SHP77 (cell line): ENCODE results near the gene NEUROD4.

Experiments used
- DNase-seq, 2 experiments: peaks; one replicate each; lab custom pipeline; 2025; lab: John Stamatoyannopoulos, UW

NEUROD4 gene

GRCh38 chr12:54998958-54999510 is 20.7 kb upstream of the NEUROD4 start:
- no peak for DNase-seq

- no peak for DNase-seq
These were observed 18.4 kb upstream of the NEUROD4 start for GRCh38 chr12:55001198-55001868.

- DNase-seq: no peak
These were observed 17.4 kb upstream of the NEUROD4 start for GRCh38 chr12:55002355-55002754.

GRCh38 chr12:55008944-55009585 is 10.7 kb upstream of the NEUROD4 start:
- no peak for DNase-seq

GRCh38 chr12:55017416-55017925 is 2.3 kb upstream of the NEUROD4 start:
- DNase-seq: no peak

- DNase-seq: no peak
These were observed 4.8 kb downstream of the NEUROD4 start for GRCh38 chr12:55024575-55024974.

GRCh38 chr12:55025508-55025907 is 5.7 kb downstream of the NEUROD4 start:
- DNase-seq: no peak

- no peak for DNase-seq
These were observed 14.4 kb downstream of the NEUROD4 start for GRCh38 chr12:55034218-55034617.

GRCh38 chr12:55036326-55037115 is 16.7 kb downstream of the NEUROD4 start:
- DNase-seq: no peak

- DNase-seq: no peak
These were observed 17.7 kb downstream of the NEUROD4 start for GRCh38 chr12:55037351-55037987.

GRCh38 chr12:55039395-55040354 is 19.9 kb downstream of the NEUROD4 start:
- DNase-seq: no peak

GRCh38 chr12:55041345-55042055 is 21.7 kb downstream of the NEUROD4 start:
- no peak for DNase-seq

- no peak for DNase-seq
These were observed 23.8 kb downstream of the NEUROD4 start for GRCh38 chr12:55043542-55043941.

GRCh38 chr12:55044135-55044534 is 24.4 kb downstream of the NEUROD4 start:
- DNase-seq: no peak

- DNase-seq: no peak
These were observed 29.9 kb downstream of the NEUROD4 start for GRCh38 chr12:55049676-55050075.

GRCh38 chr12:55051197-55051947 is 31.6 kb downstream of the NEUROD4 start:
- no peak for DNase-seq

GRCh38 chr12:55057481-55057880 is 37.7 kb downstream of the NEUROD4 start:
- peak; percentile 44 to 56 for DNase-seq

- DNase-seq: no peak
These were observed 38.3 kb downstream of the NEUROD4 start for GRCh38 chr12:55058082-55058481.

GRCh38 chr12:55058776-55059175 is 39.0 kb downstream of the NEUROD4 start:
- no peak for DNase-seq
